ENCODE results near the gene PSMB1.
"Not testable (repeated sequence)": the region's sequence is repeated elsewhere in the genome, so short reads cannot be mapped to it uniquely, and the experiment has no call there.

The PSMB1 gene

DNA sequence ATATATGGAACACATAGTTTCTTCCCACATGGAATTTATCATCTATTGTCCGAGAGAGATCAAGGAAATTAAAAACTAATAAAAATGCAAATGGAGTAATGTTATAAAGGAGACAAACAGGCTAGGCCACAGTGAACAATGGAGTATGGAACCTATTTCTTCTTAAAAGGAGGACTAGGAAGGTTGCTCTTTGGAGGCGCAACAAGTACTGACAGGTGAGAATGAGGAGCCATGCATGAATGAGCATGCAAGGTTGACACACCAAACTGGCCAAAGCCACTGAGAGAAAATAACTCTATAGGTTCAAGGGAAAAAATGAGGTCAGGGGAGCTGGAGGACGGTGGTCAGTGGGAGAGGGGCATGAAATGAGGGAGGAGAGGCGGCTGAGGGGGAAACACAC lies 40.9 kb downstream of the PSMB1 start:
- in situ Hi-C loops (cut with MboI; ENCODE audit: low pct_unique_long_range_greater_than_20kb, low sequenced_read_pairs, unreplicated experiment): loop anchor here (10.0 kb wide), 1 partner anchor 677 kb away; no protein-coding TSS in a partner anchor
- no peak for DNase-seq (ENCODE audit: low spot score)
- TF ChIP-seq, protein P1, sequence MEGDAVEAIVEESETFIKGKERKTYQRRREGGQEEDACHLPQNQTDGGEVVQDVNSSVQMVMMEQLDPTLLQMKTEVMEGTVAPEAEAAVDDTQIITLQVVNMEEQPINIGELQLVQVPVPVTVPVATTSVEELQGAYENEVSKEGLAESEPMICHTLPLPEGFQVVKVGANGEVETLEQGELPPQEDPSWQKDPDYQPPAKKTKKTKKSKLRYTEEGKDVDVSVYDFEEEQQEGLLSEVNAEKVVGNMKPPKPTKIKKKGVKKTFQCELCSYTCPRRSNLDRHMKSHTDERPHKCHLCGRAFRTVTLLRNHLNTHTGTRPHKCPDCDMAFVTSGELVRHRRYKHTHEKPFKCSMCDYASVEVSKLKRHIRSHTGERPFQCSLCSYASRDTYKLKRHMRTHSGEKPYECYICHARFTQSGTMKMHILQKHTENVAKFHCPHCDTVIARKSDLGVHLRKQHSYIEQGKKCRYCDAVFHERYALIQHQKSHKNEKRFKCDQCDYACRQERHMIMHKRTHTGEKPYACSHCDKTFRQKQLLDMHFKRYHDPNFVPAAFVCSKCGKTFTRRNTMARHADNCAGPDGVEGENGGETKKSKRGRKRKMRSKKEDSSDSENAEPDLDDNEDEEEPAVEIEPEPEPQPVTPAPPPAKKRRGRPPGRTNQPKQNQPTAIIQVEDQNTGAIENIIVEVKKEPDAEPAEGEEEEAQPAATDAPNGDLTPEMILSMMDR (IDR thresholded peaks at IDR 0.05; ENCODE audit: extremely low read depth, insufficient read depth, missing control alignments): no peak

GRCh38 chr6:170510631-170511030 lies 42.5 kb downstream of the PSMB1 start:
- no peak for DNase-seq (ENCODE audit: low spot score)
- in situ Hi-C loops (cut with MboI; ENCODE audit: low pct_unique_long_range_greater_than_20kb, low sequenced_read_pairs, unreplicated experiment): loop anchor here (10.0 kb wide), 1 partner anchor 676 kb away; no protein-coding TSS in a partner anchor
- TF ChIP-seq, protein P1 (IDR thresholded peaks at IDR 0.05; ENCODE audit: extremely low read depth, insufficient read depth, missing control alignments): no peak

GRCh38 chr6:170509723-170510018 lies 43.4 kb downstream of the PSMB1 start:
- in situ Hi-C loops (cut with MboI; ENCODE audit: low pct_unique_long_range_greater_than_20kb, low sequenced_read_pairs, unreplicated experiment): loop anchor here (10.0 kb wide), 1 partner anchor 675 kb away; no protein-coding TSS in a partner anchor
- no peak for DNase-seq (ENCODE audit: low spot score)
- TF ChIP-seq, protein P1 (IDR thresholded peaks at IDR 0.05; ENCODE audit: extremely low read depth, insufficient read depth, missing control alignments): no peak

DNA sequence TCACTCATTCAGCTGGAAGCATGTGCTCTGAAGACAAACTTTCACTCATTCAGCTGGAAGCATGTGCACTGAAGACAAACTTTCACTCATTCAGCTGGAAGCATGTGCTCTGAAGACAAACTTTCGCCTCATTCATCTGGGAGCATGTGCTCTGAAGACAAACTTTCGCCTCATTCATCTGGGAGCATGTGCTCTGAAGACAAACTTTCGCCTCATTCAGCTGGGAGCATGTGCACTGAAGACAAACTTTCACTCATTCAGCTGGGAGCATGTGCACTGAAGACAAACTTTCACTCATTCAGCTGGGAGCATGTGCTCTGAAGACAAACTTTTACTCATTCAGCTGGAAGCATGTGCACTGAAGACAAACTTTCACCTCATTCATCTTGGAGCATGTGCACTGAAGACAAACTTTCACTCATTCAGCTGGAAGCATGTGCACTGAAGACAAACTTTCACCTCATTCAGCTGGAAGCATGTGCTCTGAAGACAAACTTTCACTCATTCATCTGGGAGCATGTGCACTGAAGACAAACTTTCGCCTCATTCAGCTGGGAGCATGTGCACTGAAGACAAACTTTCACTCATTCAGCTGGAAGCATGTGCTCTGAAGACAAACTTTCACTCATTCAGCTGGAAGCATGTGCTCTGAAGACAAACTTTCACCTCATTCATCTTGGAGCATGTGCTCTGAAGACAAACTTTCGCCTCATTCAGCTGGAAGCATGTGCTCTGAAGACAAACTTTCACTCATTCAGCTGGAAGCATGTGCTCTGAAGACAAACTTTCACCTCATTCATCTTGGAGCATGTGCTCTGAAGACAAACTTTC lies 44.0 kb downstream of the PSMB1 start:
- DNase-seq (ENCODE audit: low spot score); in situ Hi-C loops (cut with MboI; ENCODE audit: low pct_unique_long_range_greater_than_20kb, low sequenced_read_pairs, unreplicated experiment): not testable (repeated sequence)

DNA sequence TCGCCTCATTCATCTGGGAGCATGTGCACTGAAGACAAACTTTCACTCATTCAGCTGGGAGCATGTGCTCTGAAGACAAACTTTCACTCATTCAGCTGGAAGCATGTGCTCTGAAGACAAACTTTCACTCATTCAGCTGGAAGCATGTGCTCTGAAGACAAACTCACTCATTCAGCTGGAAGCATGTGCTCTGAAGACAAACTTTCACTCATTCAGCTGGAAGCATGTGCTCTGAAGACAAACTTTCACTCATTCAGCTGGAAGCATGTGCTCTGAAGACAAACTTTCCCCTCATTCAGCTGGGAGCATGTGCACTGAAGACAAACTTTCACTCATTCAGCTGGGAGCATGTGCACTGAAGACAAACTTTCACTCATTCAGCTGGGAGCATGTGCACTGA lies 44.8 kb downstream of the PSMB1 start:
- in situ Hi-C loops (cut with MboI; ENCODE audit: low pct_unique_long_range_greater_than_20kb, low sequenced_read_pairs, unreplicated experiment); DNase-seq (ENCODE audit: low spot score): not testable (repeated sequence)

GRCh38 chr6:170507728-170508127 lies 45.4 kb downstream of the PSMB1 start:
- DNase-seq (ENCODE audit: low spot score); in situ Hi-C loops (cut with MboI; ENCODE audit: low pct_unique_long_range_greater_than_20kb, low sequenced_read_pairs, unreplicated experiment): not testable (repeated sequence)

- TF ChIP-seq, protein P1 (IDR thresholded peaks at IDR 0.05; ENCODE audit: extremely low read depth, insufficient read depth, missing control alignments): no peak
- DNase-seq (ENCODE audit: low spot score): no peak
- in situ Hi-C loops (cut with MboI; ENCODE audit: low pct_unique_long_range_greater_than_20kb, low sequenced_read_pairs, unreplicated experiment): no loop called here
Measured at GRCh38 chr6:170506446-170506845, 46.7 kb downstream of the PSMB1 start.

DNA sequence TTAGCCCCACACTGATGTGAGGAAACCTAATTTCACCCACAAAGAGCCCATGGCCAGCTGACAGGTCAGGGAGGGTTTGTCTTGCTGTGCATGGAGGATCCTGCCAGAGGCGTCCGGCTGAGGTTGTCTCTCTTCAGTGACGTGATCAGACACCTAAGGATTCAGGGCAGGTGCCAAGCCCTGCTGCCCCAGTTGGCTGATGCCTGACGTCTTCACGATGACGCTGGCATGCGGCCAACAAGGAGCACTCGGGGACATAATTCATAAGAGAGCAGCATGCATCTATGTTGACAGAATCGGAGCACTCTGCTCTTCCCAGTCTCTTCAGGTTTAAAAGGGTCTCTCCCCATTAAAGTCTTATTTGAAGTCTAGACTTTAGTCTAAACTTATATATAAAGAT lies 47.8 kb downstream of the PSMB1 start:
- in situ Hi-C loops (cut with MboI; ENCODE audit: low pct_unique_long_range_greater_than_20kb, low sequenced_read_pairs, unreplicated experiment): no loop called here
- TF ChIP-seq, protein P1 (IDR thresholded peaks at IDR 0.05; ENCODE audit: extremely low read depth, insufficient read depth, missing control alignments): no peak
- DNase-seq (ENCODE audit: low spot score): no peak

All from GM13977 (cell line).